Left renal cortex interstitium (tissue), 4 donors: ENCODE results near the gene MSL2. TPM values are rescaled to one million over a fixed set of nuclear protein-coding genes. Genes with fewer than 3 reads are reported as not detected.
"Not testable (repeated sequence)": the region's sequence is repeated elsewhere in the genome, so short reads cannot be mapped to it uniquely, and the experiment has no call there.

Source experiments
- DNase-seq, 4 donors: peaks; one replicate each; pipeline ENCODE4 v3.0.0-alpha.2; 2013; ENCODE audit warnings: low read depth in 4 of 4, low spot score in 2 of 4, missing footprints in 1 of 4
- polyA plus RNA-seq, 4 donors: library from polyadenylated mRNA; unstranded; fragments of 120-200 nt; gene quantifications; one replicate each; pipeline ENCODE4 v1.2.1, GENCODE V29; 2013; ENCODE audit not compliant: insufficient read length in 4 of 4

Gene MSL2
- polyA plus RNA-seq, 4 donors, result 42.1 to 53.4 (median 48.9) TPM

DNA sequence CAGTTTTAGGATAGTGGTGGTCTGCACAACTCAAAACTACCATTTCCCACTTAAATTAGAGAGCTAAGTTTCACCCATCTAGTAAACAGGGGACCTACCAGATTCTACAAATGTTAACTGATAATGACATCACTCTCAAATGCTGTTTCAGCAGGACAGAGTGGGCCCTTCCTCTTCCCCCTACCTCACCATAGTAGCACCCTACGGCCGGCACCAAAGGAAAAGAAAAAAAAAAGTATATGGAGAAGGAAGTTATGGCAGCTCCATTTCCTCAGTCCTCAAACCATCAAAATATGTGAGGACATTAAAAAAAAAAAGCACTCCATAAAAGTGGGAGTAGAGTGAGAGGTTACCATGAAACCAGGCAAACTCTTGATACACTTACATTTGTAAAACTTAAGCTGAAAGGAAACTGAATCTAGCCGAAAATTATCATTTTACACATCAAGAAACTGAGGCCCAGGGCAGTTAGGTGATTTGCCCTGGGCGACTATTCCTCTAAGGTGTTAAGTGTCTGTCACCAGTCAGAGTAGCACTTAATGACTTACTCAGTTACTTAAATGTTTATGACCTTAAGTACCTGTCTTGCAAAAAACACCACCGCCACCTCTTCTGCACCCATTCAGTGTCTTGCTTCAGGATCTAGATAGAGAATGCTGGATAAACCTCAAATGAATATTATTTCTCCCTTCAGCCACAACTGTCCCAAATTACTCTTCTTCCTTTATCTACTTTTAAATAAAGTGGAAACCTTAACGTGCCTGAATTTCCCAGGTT lies 2.7 kb downstream of the MSL2 start:
- peak in 2 of 4 donors; percentile 19 to 55 for DNase-seq

DNA sequence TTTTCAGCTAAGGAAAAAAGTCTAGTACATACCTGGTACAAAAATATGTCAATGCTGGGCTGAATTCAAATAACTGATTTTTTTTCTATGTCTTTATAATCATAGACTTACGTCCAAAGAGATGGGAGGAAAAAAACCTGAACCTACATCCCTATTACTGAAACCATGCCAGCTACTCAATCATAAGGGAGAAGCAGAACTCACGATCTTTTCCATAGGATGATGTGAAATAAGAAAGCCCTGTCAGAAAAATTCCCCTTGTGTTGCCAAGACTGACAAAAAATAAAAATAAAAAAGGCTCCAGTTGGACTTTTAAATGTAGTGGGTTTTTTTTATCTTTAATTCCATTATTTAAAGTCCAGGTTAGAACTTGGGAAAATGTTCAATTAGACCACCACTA lies 3.3 kb downstream of the MSL2 start:
- no peak for DNase-seq

DNA sequence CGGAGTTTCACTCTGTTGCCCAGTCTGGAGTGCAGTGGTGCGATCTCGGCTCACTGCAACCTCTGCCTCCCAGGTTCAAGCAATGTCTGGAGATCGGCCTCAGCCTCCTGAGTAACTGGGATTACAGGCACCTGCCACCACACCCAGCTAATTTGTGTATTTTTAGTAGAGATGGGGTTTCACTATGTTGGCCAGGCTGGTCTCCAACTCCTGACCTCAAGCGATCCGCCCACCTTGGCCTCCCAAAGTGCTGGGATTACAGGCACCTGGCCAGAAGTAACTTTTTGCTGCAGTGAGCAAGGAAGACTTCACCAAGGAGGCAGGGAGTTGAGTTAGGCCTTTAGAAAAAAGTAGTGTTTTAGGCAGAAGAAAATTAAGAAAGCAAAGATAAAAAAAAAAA lies 3.9 kb downstream of the MSL2 start:
- DNase-seq, result not testable (repeated sequence)

GRCh38 chr3:136189859-136190617 lies 6.1 kb downstream of the MSL2 start:
- DNase-seq, result no peak

GRCh38 chr3:136189043-136189442 lies 7.1 kb downstream of the MSL2 start:
- DNase-seq, result peak in 1 of 4 donors; percentile 19

DNA sequence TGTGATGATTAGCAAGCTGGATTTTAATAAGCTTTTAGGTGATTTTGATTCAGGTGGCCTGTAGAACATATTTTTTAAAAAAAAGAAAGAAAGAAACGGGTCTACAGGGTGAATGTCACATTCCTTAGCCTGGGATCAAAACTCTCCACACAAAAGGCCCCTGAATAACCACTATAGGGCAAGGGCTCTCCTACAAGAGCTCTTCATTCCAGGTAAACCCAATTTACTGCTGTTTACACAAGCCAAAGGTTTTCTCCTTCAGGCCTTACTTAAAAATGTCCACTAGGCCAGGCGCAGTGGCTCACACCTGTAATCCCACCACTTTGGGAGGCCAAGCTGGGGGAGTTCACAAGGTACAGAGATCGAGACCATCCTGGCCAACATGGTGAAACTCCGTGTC lies 8.3 kb downstream of the MSL2 start:
- no peak for DNase-seq

- no peak for DNase-seq
Measured at GRCh38 chr3:136186846-136187245, 9.3 kb downstream of the MSL2 start.

GRCh38 chr3:136186344-136186743 lies 9.8 kb downstream of the MSL2 start:
- DNase-seq, result no peak

- no peak for DNase-seq
Measured at GRCh38 chr3:136184703-136185102, 11.4 kb downstream of the MSL2 start.

DNA sequence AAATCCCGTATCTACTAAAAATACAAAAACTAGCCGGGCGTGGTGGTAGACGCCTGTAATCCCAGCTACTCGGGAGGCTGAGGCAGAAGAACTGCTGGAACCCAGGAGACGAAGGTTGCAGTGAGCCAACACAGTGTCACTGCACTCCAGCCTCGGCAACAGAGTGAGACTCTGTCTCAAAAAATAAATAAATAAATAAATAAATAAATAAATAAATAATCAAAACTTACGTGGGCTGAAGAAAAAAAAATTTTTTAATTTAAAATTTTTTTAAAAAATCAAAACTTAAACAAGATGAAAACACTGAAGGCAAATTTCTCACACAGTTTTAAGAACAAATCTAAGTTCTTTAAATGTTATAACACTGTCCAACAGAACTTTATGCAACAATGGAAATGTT lies 14.4 kb downstream of the MSL2 start:
- no peak for DNase-seq

DNA sequence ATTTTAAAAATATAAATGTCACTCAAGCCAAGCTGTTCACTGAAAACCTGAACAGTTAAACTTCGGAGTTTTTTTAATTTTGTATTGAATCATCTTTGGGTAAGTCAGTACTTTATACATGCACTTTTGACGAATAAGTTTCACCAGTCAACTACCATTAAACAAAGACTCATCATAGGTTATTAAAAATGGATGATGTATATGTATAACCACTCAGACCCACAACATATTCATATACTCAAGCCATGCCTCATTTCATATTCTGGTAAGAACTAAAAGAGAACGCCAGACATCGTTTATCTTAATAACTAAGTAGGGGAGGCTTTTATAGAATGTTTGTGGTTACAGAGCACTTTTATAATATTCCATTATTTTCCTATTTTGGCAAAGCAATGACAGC lies 18.3 kb downstream of the MSL2 start:
- DNase-seq, result no peak

DNA sequence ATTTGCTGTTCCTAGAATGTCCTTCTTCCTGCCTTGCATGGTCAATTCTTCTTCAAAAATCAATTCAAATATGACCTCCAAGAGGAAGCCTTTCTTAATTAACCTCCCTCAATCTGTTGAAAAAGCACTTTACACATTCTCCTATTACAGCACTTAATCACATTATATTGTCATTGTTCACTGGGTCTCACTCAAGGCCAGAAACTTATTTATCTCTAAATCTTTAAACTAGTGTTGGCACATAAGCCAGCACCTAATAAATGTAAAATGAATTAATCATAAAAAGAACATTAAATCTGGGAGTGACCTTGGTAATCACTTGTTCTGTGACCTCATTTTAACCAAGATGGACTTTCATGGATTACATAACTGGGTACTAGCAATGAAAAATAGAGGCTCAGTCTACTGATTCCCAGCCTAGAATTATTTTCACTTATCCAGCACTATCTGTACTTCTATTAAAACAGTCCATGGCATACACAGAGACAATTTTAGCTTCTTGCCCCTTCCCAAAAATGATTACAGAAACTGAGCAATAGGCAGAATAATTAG lies 22.1 kb downstream of the MSL2 start:
- no peak for DNase-seq

- DNase-seq, result no peak
Measured at GRCh38 chr3:136171097-136171542, 25.0 kb downstream of the MSL2 start.

DNA sequence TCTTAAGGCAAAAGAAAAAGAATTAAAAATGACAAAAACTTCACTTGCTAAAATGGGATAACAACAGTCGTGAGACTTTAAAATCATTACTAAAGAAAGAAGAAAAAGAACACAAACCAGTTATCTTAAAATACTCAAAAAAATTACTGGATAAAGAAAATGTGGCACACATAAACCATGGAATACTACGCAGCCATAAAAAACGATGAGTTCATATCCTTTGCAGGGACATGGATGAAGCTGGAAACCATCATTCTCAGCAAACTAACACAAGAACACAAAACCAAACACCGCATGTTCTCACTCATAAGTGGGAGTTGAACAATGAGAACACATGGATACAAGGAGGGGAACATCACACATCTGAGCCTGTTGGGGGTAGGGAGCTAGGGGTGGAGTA lies 27.9 kb downstream of the MSL2 start:
- DNase-seq, result not testable (repeated sequence)

GRCh38 chr3:136166507-136166906 lies 29.6 kb downstream of the MSL2 start:
- DNase-seq, result peak in 1 of 4 donors; percentile 12

- DNase-seq, result not testable (repeated sequence)
Measured at GRCh38 chr3:136163607-136164006, 32.5 kb downstream of the MSL2 start.

DNA sequence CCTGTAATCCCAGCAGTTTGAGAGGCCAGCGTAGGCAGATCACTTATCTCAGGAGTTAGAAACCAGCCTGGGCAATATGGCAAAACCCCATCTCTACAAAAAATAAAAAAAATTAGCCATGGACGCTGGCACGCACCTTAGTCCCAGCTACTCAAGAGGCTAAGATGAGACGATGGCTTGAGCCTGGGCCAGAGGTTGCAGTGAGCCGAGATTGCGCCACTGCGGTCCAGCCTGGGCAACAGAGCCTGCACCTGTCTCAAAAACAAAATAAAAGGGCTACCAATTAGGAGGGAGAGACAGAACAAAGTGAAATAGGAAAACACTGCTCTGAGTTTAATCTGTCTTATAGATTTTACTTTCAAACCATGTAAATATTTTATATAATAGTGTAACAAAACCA lies 33.8 kb downstream of the MSL2 start:
- no peak for DNase-seq

DNA sequence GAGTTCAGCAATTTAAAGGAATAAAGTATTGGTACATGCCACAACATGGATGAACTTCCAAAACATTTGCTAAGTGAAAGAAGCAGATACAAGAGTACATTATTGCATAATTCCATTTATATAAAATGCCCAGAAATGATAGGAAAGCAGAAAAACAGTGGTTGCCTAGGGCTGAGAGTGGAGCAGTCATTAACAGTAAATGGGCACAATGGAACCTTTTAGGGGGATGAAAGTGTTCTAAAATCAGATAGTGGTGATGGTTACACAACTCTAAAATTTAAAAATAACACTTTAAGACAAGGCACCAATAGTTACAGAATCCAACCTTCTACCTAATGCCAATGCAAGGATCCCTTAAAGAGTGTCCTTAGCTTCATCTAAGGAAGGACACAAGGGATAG lies 34.6 kb downstream of the MSL2 start:
- DNase-seq, result no peak

DNA sequence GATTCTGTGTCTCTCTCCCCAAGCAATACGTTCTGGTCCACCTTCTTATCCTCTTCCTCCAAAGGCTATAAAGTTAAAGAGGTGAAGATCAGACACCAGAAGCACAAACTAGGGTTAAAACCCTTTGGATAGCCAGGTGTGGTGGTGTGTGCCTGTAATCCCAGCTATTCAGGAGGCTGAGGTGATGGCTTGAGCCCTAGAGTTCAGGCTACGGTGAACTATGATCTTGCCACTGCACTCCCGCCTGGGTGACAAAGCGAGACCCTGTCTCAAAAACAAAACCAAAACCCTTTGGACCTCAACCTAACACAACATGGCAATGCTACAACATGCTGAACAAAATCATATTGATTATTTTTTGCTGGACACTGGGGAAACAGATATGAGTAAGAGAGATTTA lies 43.2 kb downstream of the MSL2 start:
- no peak for DNase-seq

DNA sequence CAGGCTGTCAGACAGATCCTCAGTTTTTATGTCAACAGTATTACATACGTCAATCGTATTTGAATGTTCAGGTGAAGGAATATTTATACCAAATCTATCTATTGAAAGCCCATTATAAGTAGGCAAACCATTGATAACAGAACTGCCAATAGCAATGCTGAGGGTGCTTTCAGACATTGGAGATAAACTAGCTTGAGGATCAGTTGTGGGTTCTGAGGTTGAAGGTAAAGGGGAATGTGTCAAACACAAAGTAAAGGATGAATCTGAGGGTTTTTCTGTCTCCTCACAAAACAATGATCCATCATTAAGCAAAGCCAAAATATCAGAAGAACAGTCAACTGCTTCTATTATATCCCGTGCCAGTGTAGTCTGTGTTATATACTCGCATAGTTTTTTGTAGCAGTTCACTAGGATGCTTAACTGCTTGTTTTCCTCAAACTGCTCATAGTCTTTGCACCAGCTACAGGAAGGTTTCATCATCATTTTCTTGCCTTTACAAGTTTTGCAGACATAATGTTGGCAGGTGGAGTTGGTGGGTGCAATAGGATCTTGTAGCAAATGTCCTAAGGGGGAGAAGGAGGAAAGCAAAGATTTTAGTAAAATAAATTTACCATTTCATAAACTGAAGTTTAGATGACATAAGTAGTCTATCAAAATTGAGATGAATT lies 43.8 kb downstream of the MSL2 start:
- DNase-seq, result no peak

DNA sequence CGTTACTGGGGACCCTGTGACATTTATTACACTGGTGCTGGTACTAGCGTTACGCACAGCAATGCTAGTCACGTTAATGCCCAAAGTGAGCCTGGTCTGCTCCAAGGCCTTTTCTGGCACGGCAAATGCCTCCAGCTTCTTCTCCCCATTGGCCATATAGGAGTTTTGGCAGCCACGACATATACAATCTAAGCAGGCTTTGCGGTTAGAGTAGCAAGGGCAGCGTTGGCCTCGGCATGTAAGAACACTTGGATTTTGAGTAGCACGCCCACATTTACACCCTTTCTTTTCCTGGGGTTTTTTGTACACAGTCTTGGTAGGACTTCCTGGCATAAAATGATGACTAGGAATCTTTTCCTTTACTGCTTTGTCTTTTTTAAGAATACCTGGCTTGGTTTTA lies 44.9 kb downstream of the MSL2 start:
- DNase-seq, result no peak
